ENCODE data around the gene TLR10. TPM values are rescaled to one million over a fixed set of nuclear protein-coding genes. Genes with fewer than 3 reads are reported as not detected.

Gene TLR10
- total RNA-seq, 1 donor from 2014 or later: 0.78 TPM

GRCh38 chr4:38738940-38739803, 43.6 kb downstream of the TLR10 start:
- TF ChIP-seq CTCF (IDR thresholded peaks at IDR 0.05): no peak
- no peak overlapping the region for H3K4me3 ChIP-seq
- H3K36me3 ChIP-seq: no peaks in the 10 kb centered on the region
- H3K9me3 ChIP-seq: no peaks in the 10 kb centered on the region
- intact Hi-C loops (cut with DNase I): no loop called here
- no peaks in the 10 kb centered on the region for H3K4me1 ChIP-seq
- no peak for ATAC-seq
- no peak overlapping the region for H3K27ac ChIP-seq
- no peak for DNase-seq
- no peaks in the 10 kb centered on the region for H3K27me3 ChIP-seq

- H3K27me3 ChIP-seq: no peaks in the 10 kb centered on the region
- H3K36me3 ChIP-seq: no peaks in the 10 kb centered on the region
- intact Hi-C loops (cut with DNase I): no loop called here
- H3K27ac ChIP-seq: no peak overlapping the region
- no peaks in the 10 kb centered on the region for H3K9me3 ChIP-seq
- no peaks in the 10 kb centered on the region for H3K4me1 ChIP-seq
- no peak overlapping the region for H3K4me3 ChIP-seq
- DNase-seq (no peak), ATAC-seq (no peak)
- no peak for TF ChIP-seq CTCF (IDR thresholded peaks at IDR 0.05)
Measured at GRCh38 chr4:38735870-38736269, 46.9 kb downstream of the TLR10 start.

- Histone ChIP-seq H3K9me3 (no peaks in the 10 kb centered on the region), H3K36me3 (no peaks in the 10 kb centered on the region), H3K27ac (no peak overlapping the region), H3K27me3 (no peaks in the 10 kb centered on the region), H3K4me1 (no peaks in the 10 kb centered on the region), H3K4me3 (no peak overlapping the region)
- no peak for ATAC-seq
- intact Hi-C loops (cut with DNase I): loop anchor here (5.0 kb wide), 1 partner anchor 563 kb away; no protein-coding TSS in a partner anchor
- no peak for DNase-seq
- TF ChIP-seq CTCF (IDR thresholded peaks at IDR 0.05): no peak
Measured at GRCh38 chr4:38734911-38735310, 47.9 kb downstream of the TLR10 start.

- H3K36me3 ChIP-seq: no peaks in the 10 kb centered on the region
- intact Hi-C loops (cut with DNase I): loop anchor here (5.0 kb wide), 1 partner anchor 562 kb away; no protein-coding TSS in a partner anchor
- no peaks in the 10 kb centered on the region for H3K27me3 ChIP-seq
- H3K4me1 ChIP-seq: no peaks in the 10 kb centered on the region
- no peaks in the 10 kb centered on the region for H3K9me3 ChIP-seq
- TF ChIP-seq CTCF (IDR thresholded peaks at IDR 0.05): no peak
- ATAC-seq (no peak), DNase-seq (no peak)
- H3K27ac ChIP-seq: no peak overlapping the region
- no peak overlapping the region for H3K4me3 ChIP-seq
Measured at GRCh38 chr4:38734446-38734845, 48.3 kb downstream of the TLR10 start.

GRCh38 chr4:38733663-38734062, 49.1 kb downstream of the TLR10 start:
- intact Hi-C loops (cut with DNase I): loop anchor here (5.0 kb wide), 1 partner anchor 561 kb away; no protein-coding TSS in a partner anchor
- TF ChIP-seq CTCF (IDR thresholded peaks at IDR 0.05): no peak
- H3K4me3 ChIP-seq: no peak overlapping the region
- no peak overlapping the region for H3K27ac ChIP-seq
- no peaks in the 10 kb centered on the region for H3K9me3 ChIP-seq
- DNase-seq: no peak
- H3K27me3 ChIP-seq: no peaks in the 10 kb centered on the region
- ATAC-seq: no peak
- H3K36me3 ChIP-seq: no peaks in the 10 kb centered on the region
- H3K4me1 ChIP-seq: no peaks in the 10 kb centered on the region
